Measurements from ENCODE around the gene BARHL1. TPM values are rescaled to one million over a fixed set of nuclear protein-coding genes. Genes with fewer than 3 reads are reported as not detected.
"Not testable (repeated sequence)": the region's sequence is repeated elsewhere in the genome, so short reads cannot be mapped to it uniquely, and the experiment has no call there.

The BARHL1 gene
- total RNA-seq, 2 experiments from 2014 or later = not detected

DNA sequence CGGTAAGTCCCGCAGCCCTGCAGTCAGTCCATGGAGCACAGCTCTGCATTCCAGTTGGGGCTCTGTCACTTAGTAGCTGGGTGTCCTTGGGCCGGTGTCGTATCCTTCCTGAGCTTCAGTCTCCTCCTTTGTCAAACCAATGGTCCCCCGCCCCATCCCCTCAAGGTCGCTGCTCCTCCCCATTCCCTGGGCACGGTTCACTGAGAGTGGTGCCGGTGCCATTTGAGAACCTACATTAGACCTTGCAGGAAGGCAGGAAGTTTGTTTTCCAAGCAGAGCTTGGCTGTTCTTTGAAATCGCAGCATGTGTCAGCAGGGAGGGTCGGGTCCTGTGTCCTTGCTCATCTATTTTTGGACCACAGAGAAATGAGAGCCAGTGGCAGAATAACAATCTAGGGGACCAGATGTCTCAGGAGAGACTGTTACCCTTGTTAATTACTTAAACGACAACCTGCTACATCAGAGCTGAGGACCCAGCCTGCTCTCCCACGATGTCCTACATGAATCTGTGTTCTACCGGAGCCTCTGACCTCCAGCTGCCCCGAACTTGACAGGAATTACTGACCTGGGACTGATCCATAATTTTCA lies 21.7 kb upstream of the BARHL1 start:
- Mint-ChIP-seq H3K4me1 (no peaks in the 10 kb centered on the region), H3K27ac (no peak overlapping the region)
- POLR2A ChIA-PET = no interaction called here

DNA sequence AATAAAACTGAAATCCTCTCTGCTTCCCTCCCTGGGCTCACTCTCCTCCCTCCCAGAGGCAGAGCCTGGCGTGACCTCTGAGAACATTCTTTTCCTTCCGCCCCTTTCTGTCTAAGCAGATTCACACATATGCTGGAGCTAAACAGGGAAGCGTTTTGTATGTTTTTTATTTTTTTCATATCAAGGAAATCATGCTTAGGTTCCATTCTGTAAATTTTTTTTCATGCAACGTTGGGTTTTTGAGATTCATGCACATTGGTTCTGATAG lies 20.2 kb upstream of the BARHL1 start:
- Mint-ChIP-seq H3K27ac (no peak overlapping the region), H3K27me3 (peaks cover 30% of the 10 kb centered on the region), H3K9me3 (peaks cover 4% of the 10 kb centered on the region), H3K4me1 (no peaks in the 10 kb centered on the region), H3K36me3 (ENCODE audit: low read depth) (no peaks in the 10 kb centered on the region), H3K4me3 (no peak overlapping the region)
- ChIA-PET CTCF (no interaction called here), POLR2A (no interaction called here)
- no peak for DNase-seq

More for the DNA sequence above, 21.7 kb upstream of the BARHL1 start:
- H3K27me3 Mint-ChIP-seq = peaks cover 32% of the 10 kb centered on the region
- DNase-seq = no peak
- CTCF ChIA-PET = interaction anchor here (0.6 to 1.3 kb wide), 3 partner anchors 14 to 120 kb away, joined by 3 to 7 read pairs (median 3); no protein-coding TSS in a partner anchor
- H3K9me3 Mint-ChIP-seq = peaks cover 4% of the 10 kb centered on the region
- H3K36me3 Mint-ChIP-seq (ENCODE audit: low read depth) = no peaks in the 10 kb centered on the region
- H3K4me3 Mint-ChIP-seq = no peak overlapping the region

DNA sequence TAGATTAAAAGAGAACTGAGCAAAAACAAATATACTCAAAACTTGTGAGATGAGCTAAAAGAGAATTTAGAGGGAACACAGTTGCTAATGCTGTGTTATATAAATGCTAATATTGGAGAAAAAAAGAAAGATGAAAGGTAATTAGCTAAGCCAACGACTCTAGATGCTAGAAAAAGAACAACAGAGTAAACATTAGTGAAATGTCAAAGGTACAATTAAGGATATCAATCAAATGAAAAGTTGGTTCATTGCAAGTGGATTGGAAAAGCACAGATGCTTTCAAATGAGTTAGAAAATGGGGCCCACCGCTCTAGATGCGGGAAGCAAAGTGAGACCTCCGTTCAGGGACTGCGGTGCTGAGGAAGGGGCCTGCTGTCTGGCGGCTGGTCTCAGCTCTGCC lies 17.9 kb upstream of the BARHL1 start:
- Mint-ChIP-seq H3K9me3 (peaks cover 1% of the 10 kb centered on the region), H3K36me3 (ENCODE audit: low read depth) (no peaks in the 10 kb centered on the region), H3K27ac (no peak overlapping the region), H3K27me3 (peaks cover 24% of the 10 kb centered on the region), H3K4me3 (no peak overlapping the region), H3K4me1 (no peaks in the 10 kb centered on the region)
- no peak for DNase-seq
- ChIA-PET POLR2A (interaction anchor here (0.5 kb wide), 1 partner anchor 40 kb away, joined by 3 read pairs; no protein-coding TSS in a partner anchor), CTCF (interaction anchor here (1.7 kb wide), 1 partner anchor 10 kb away, joined by 8 read pairs; no protein-coding TSS in a partner anchor)

DNA sequence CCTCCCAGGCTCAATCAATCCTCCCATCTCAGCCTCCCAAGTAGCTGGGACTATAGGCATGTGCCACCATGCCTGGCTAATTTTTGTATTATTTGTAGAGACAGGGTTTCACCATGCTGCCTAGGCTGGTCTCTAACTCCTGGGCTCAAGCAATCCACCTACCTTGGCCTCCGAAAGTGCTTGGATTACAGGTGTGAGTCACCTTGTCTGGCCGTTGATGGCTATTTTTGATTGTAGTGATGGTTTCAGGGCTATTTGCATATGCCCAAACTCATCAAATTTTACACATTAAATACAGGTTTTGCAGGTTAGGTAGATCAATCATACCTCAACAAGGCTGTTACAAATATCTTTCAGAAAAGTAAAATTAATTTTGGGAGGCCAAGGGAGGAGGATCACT lies 13.6 kb upstream of the BARHL1 start:
- not testable (repeated sequence) for H3K9me3 Mint-ChIP-seq

DNA sequence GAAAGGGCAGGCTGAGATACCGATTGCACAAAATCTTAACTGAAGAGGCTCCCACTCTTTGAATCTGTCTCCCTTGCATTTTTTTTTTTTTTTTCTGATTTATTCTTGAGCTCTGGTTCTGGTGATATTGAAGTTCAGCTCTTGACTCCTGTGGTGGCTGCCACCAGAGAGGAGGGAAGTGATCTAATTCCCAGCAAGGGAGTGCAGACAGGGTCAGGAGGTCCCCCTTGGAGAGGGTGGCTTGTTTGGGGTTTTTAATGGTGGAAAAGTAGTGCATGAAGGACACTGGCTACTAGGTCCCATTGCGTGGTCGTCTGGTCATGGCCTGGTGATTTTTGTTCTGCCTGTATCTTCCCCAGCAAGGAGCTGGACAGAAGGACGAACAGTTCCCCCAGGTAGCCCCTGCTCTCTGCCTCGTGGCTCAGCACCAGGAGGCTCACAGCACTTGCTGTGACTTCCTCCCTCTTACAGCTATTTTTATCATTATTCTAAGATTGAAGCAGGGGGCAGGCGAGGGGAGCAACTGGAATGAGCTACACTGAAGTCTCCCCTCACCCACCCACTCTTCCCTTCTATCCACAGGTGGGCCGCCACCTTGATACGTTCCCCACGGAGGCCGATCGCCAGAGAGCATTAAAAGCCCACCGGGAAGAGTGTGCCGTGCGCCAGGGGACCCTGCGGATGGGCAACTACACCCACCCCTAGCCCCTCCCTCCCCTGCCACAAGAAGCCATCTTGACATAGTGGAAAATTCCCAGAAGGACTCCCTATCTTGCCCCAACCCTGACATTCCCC lies 10.4 kb upstream of the BARHL1 start:
- POLR2A ChIA-PET = no interaction called here
- Mint-ChIP-seq H3K27me3 (peaks cover 16% of the 10 kb centered on the region), H3K9me3 (no peaks in the 10 kb centered on the region), H3K27ac (no peak overlapping the region), H3K36me3 (ENCODE audit: low read depth) (no peaks in the 10 kb centered on the region), H3K4me1 (no peaks in the 10 kb centered on the region), H3K4me3 (no peak overlapping the region)
- CTCF ChIA-PET = interaction anchor here (0.6 to 1.8 kb wide), 3 partner anchors 12 to 153 kb away, joined by 3 to 4 read pairs (median 4); no protein-coding TSS in a partner anchor
- DNase-seq = no peak

More for the DNA sequence above, 13.6 kb upstream of the BARHL1 start:
- H3K27ac Mint-ChIP-seq; H3K36me3 Mint-ChIP-seq (ENCODE audit: low read depth); H3K4me1 Mint-ChIP-seq; DNase-seq; CTCF ChIA-PET; POLR2A ChIA-PET; H3K27me3 Mint-ChIP-seq; H3K4me3 Mint-ChIP-seq: not testable (repeated sequence)

DNA sequence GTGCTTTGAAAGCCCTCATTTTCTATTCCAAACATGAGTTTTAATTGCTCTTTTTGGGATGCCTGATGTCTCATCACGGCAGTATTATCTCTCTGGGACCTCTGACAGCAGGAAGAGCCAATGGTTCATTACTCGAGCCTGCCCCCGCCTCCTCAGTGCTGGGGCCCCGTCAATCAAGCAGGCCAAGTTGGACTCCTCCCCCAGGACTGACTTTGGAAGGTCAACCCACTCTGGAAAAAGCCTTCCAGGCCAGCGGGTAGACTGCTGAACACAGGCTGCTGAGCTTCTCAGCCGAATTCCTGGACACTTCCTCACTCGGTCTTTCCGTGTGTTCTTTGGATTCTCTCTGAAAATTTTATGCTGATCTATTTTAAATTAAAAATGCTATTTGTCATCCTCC lies 9.5 kb upstream of the BARHL1 start:
- Mint-ChIP-seq H3K4me3 (no peak overlapping the region), H3K27ac (no peak overlapping the region), H3K27me3 (peaks cover 25% of the 10 kb centered on the region), H3K36me3 (ENCODE audit: low read depth) (no peaks in the 10 kb centered on the region), H3K4me1 (no peaks in the 10 kb centered on the region), H3K9me3 (no peaks in the 10 kb centered on the region)
- CTCF ChIA-PET = interaction anchor here (0.6 kb wide), 1 partner anchor 156 kb away, joined by 3 read pairs; no protein-coding TSS in a partner anchor
- no peak for DNase-seq
- POLR2A ChIA-PET = interaction anchor here (0.7 kb wide), 1 partner anchor 11 kb away, joined by 3 read pairs; no protein-coding TSS in a partner anchor

DNA sequence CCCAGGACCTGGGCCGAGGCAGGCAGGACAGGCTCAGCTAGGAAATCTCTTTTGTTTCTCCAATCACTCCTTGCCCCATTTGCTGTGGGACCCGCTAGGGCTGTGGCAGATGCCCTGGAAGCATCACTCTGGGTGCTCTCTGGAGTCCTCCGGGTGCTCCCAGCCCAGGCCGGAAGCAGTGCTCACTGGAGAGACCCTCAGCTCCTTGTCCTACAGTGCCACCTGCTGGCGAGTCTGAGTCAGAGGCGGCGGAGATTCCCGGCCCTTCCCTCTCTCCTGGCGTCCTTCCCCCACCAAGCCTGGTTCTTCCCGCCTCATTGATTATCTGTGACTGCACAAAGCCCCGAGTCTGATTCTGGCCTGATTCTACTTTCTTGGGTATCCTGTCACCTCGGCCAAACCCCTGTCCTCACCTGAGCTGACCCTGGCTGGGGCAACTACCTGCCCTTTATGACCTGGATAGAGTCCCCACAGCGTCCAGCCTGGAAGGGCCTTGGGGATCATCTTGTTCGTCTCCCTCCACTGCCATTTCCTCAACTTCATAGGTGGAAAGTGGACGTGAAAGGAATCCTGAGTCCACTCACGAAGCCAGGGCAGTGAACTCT lies 7.3 kb upstream of the BARHL1 start:
- ChIA-PET CTCF (interaction anchor here (0.6 to 2.3 kb wide), 5 partner anchors 10 to 321 kb away, joined by 3 to 8 read pairs (median 3); no protein-coding TSS in a partner anchor), POLR2A (interaction anchor here (0.6 kb wide), 1 partner anchor 44 kb away, joined by 5 read pairs; no protein-coding TSS in a partner anchor)
- peaks cover 43% of the 10 kb centered on the region for H3K27me3 Mint-ChIP-seq

DNA sequence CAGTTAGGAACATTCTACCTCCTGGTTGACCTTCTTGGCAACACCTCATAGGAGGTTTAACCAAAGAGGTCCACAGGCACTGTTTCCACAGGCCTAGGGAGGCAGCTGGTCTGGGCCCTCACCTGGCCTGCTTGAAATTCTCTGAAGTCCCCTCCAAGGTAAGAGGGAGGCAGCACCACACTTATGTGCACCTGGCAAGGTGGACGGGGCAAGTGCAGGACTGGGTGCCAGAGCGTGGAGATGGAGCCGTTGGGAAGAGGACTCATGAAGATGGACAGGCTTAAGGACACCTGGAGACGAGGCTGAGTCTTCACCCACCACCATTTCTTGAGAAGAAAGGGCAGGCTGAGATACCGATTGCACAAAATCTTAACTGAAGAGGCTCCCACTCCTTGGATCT lies 6.6 kb upstream of the BARHL1 start:
- H3K4me3 Mint-ChIP-seq = no peak overlapping the region
- H3K27ac Mint-ChIP-seq = no peak overlapping the region
- DNase-seq = no peak
- H3K27me3 Mint-ChIP-seq = peaks cover 47% of the 10 kb centered on the region
- POLR2A ChIA-PET = no interaction called here
- no peaks in the 10 kb centered on the region for H3K4me1 Mint-ChIP-seq
- no peaks in the 10 kb centered on the region for H3K9me3 Mint-ChIP-seq
- no peaks in the 10 kb centered on the region for H3K36me3 Mint-ChIP-seq (ENCODE audit: low read depth)
- CTCF ChIA-PET = interaction anchor here (2.3 kb wide), 1 partner anchor 10 kb away, joined by 8 read pairs; no protein-coding TSS in a partner anchor

More for the DNA sequence above, 7.3 kb upstream of the BARHL1 start:
- no peak overlapping the region for H3K4me3 Mint-ChIP-seq
- H3K4me1 Mint-ChIP-seq = no peaks in the 10 kb centered on the region
- no peaks in the 10 kb centered on the region for H3K9me3 Mint-ChIP-seq
- H3K36me3 Mint-ChIP-seq (ENCODE audit: low read depth) = no peaks in the 10 kb centered on the region
- DNase-seq = peak; percentile 56
- no peak overlapping the region for H3K27ac Mint-ChIP-seq

DNA sequence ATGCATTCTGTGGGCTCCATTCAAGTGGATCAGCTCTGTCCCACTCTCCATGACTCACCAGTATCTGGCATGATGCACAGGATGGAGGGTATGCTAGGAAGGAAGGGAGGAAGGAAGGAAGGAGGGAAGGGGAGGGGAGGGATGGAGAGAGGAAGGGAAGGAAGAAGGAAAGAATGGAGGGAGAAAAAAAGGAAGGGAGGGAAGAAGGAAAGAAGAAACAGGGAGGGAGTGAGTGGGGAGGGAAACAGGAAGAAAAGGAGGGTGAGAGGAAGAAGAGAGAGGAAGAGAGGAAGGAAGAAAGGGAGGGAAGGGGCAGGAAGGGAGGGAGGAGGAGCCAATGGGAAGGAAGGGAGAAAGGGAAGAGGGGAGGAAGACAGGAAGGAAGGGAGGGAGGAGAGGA lies 5.3 kb upstream of the BARHL1 start:
- peaks cover 7% of the 10 kb centered on the region for H3K4me1 Mint-ChIP-seq
- POLR2A ChIA-PET = no interaction called here
- no peak for DNase-seq
- peaks cover 59% of the 10 kb centered on the region for H3K27me3 Mint-ChIP-seq
- H3K4me3 Mint-ChIP-seq = no peak overlapping the region
- no peaks in the 10 kb centered on the region for H3K9me3 Mint-ChIP-seq
- no peaks in the 10 kb centered on the region for H3K36me3 Mint-ChIP-seq (ENCODE audit: low read depth)
- no peak overlapping the region for H3K27ac Mint-ChIP-seq
- CTCF ChIA-PET = no interaction called here

DNA sequence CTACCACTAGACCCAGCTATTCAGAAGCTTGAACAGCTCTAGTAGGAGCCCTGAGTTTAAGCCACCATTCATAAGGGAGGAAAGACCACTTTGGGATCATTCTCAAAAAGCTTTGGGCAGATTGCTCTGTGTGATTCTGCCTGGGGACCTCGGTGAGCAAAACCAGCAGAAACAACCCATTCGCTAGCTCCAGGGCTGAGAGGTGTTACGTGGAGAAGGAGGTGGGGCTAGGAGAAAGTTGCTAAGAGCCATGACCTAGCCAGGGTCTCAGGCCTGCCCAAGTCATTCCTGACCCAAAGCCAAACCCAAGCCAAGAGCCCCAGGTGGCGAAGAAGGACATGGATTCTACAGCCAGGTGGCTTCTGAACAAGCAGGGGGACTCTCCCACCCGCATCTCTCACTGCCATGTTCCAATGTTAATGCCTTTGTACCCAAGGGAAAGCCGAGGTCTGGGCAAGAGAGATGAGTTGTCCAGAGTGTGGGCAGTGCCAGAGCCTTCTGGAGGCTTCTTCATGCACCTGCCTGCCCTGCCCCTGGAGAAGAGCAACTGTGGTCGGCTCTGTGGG lies 4.0 kb upstream of the BARHL1 start:
- H3K27me3 Mint-ChIP-seq = peaks cover 66% of the 10 kb centered on the region
- peak overlapping the region; percentile 25 for H3K27ac Mint-ChIP-seq
- no peak for DNase-seq
- CTCF ChIA-PET = no interaction called here
- no peak overlapping the region for H3K4me3 Mint-ChIP-seq
- POLR2A ChIA-PET = no interaction called here
- peaks cover 7% of the 10 kb centered on the region for H3K4me1 Mint-ChIP-seq
- H3K36me3 Mint-ChIP-seq (ENCODE audit: low read depth) = no peaks in the 10 kb centered on the region
- no peaks in the 10 kb centered on the region for H3K9me3 Mint-ChIP-seq

DNA sequence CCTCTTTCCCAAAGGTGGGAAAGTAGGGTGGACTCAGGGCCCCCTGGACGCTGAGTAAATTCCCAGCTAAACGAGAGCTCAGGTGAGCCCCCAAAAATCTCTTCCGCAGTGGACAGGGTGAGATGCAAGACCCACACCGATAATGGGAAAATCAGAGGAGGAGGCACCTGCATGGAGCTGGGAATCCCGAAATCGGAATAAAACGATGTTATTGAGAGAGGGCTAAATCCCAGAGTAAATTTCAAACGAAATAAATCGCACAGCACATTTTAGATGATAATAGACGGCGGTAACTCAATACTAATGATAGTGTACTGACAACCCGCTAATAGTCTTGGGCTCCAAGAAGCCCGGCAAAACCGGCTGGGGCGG lies 3.0 kb upstream of the BARHL1 start:
- H3K27me3 Mint-ChIP-seq = peaks cover 74% of the 10 kb centered on the region
- no peak overlapping the region for H3K4me3 Mint-ChIP-seq
- no peaks in the 10 kb centered on the region for H3K36me3 Mint-ChIP-seq (ENCODE audit: low read depth)
- DNase-seq = no peak
- H3K27ac Mint-ChIP-seq = no peak overlapping the region
- no peaks in the 10 kb centered on the region for H3K9me3 Mint-ChIP-seq
- H3K4me1 Mint-ChIP-seq = peaks cover 7% of the 10 kb centered on the region
- CTCF ChIA-PET = interaction anchor here (0.6 to 0.9 kb wide), 2 partner anchors 11 to 340 kb away, joined by 3 read pairs; no protein-coding TSS in a partner anchor
- POLR2A ChIA-PET = no interaction called here

DNA sequence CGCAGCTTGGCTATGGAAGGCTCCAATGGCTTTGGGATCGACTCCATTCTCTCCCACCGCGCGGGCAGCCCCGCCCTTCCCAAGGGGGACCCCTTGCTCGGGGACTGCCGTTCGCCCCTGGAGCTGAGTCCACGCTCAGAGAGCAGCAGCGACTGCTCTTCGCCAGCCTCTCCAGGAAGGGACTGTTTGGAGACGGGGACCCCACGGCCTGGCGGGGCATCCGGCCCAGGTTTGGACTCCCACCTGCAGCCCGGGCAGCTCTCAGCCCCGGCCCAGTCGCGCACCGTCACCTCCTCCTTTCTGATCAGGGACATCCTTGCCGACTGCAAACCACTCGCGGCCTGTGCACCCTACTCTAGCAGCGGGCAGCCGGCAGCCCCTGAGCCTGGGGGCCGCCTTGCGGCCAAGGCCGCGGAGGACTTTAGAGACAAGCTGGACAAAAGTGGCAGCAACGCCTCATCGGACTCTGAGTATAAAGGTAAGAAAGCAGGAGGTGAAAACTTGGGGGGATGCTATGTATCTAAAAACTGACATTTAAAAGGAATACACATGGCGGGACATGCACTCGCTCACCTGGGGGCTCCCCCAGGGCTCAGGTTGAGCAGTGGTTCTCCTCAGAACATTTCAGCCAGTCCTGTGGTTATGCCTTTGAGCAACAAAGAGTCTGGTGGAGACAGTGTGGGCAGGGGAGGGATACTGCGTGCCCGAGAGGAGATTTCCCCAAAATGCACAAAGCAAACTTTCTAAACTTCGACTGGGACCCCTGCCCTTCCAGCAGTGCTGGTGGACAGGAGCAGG lies 579 bp downstream of the BARHL1 start:
- H3K4me3 Mint-ChIP-seq = no peak overlapping the region
- no peak for DNase-seq
- no peak overlapping the region for H3K27ac Mint-ChIP-seq
- H3K27me3 Mint-ChIP-seq = peaks cover 80% of the 10 kb centered on the region
- H3K9me3 Mint-ChIP-seq = no peaks in the 10 kb centered on the region
- peaks cover 7% of the 10 kb centered on the region for H3K4me1 Mint-ChIP-seq
- ChIA-PET POLR2A (interaction anchor here (0.6 kb wide), 2 partner anchors 10 to 211 kb away, joined by 3 to 6 read pairs; no protein-coding TSS in a partner anchor), CTCF (interaction anchor here (1.3 kb wide), 1 partner anchor 11 kb away, joined by 4 read pairs; no protein-coding TSS in a partner anchor)
- H3K36me3 Mint-ChIP-seq (ENCODE audit: low read depth) = no peaks in the 10 kb centered on the region
